Raji (cell line): ENCODE results near the gene TMEM200A.

Experiments
- POLR2A ChIP-seq: IDR thresholded peaks from 2 replicates; pipeline ENCODE4 v1.6.1; 2011; ENCODE audit warnings: low read depth, low read length, control low read depth; ENCODE audit not compliant: insufficient read depth

TMEM200A gene

DNA sequence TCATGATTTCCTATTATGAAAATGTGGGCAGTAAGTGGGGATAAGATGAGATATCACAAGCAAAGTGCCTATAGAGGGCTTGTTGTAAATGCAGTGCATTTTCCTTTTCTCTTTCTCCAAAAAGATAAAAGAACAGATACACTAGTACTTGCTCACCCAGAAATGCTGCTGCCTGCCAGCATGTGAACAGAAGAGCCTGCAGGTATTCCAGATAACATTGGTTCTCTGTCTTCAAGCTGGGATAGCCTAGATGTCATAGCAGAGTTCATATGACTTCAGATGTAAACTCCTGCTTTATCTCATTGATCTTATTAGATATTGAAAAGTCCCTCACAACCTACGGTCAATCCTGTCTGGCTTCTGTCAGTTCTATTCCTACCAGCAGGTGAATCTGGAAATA, 123.7 kb downstream of the TMEM200A start:
- TF ChIP-seq POLR2A, result no peak
